CD4-positive, alpha-beta T cell treated with Interleukin-2 at 100 ng/mL for 4 hours (primary cell): ENCODE measurements around the gene CTAGE9.
A peak's percentile ranks its signal among the peaks of the same experiment; 100 is the strongest.
"Not testable (repeated sequence)": the region's sequence is repeated elsewhere in the genome, so short reads cannot be mapped to it uniquely, and the experiment has no call there.

Source experiments
- DNase-seq: peaks from one replicate; pipeline ENCODE4 v3.0.0-alpha.2; 2020; ENCODE audit warnings: low spot score

The CTAGE9 gene

GRCh38 chr6:131729550-131729949 lies 18.7 kb upstream of the CTAGE9 start:
- DNase-seq, result no peak

- no peak for DNase-seq
These were observed 17.6 kb upstream of the CTAGE9 start for GRCh38 chr6:131728296-131728939.

- no peak for DNase-seq
These were observed 17.1 kb upstream of the CTAGE9 start for GRCh38 chr6:131727868-131728267.

- DNase-seq, result no peak
These were observed 16.6 kb upstream of the CTAGE9 start for GRCh38 chr6:131727467-131727866.

GRCh38 chr6:131724114-131724513 lies 13.3 kb upstream of the CTAGE9 start:
- DNase-seq, result no peak

GRCh38 chr6:131721161-131721560 lies 10.3 kb upstream of the CTAGE9 start:
- no peak for DNase-seq

GRCh38 chr6:131717836-131718542 lies 7.2 kb upstream of the CTAGE9 start:
- DNase-seq, result no peak

GRCh38 chr6:131715567-131715966 lies 4.8 kb upstream of the CTAGE9 start:
- not testable (repeated sequence) for DNase-seq

GRCh38 chr6:131703905-131704304 lies 6.9 kb downstream of the CTAGE9 start:
- not testable (repeated sequence) for DNase-seq

GRCh38 chr6:131700851-131701250 lies 10.0 kb downstream of the CTAGE9 start:
- not testable (repeated sequence) for DNase-seq

- DNase-seq, result no peak
These were observed 13.9 kb downstream of the CTAGE9 start for GRCh38 chr6:131696956-131697355.

GRCh38 chr6:131694832-131695426 lies 15.9 kb downstream of the CTAGE9 start:
- DNase-seq, result peak; percentile 22

- DNase-seq, result no peak
These were observed 17.4 kb downstream of the CTAGE9 start for GRCh38 chr6:131693384-131693783.

- DNase-seq, result no peak
These were observed 18.2 kb downstream of the CTAGE9 start for GRCh38 chr6:131692589-131692988.

- no peak for DNase-seq
These were observed 18.8 kb downstream of the CTAGE9 start for GRCh38 chr6:131692031-131692430.

GRCh38 chr6:131688286-131688685 lies 22.5 kb downstream of the CTAGE9 start:
- no peak for DNase-seq

- no peak for DNase-seq
These were observed 23.8 kb downstream of the CTAGE9 start for GRCh38 chr6:131687022-131687421.

GRCh38 chr6:131685266-131685780 lies 25.5 kb downstream of the CTAGE9 start:
- no peak for DNase-seq

GRCh38 chr6:131683479-131683878 lies 27.3 kb downstream of the CTAGE9 start:
- no peak for DNase-seq

- DNase-seq, result no peak
These were observed 28.4 kb downstream of the CTAGE9 start for GRCh38 chr6:131682442-131682841.

GRCh38 chr6:131681585-131681984 lies 29.2 kb downstream of the CTAGE9 start:
- DNase-seq, result no peak

GRCh38 chr6:131680868-131681267 lies 29.9 kb downstream of the CTAGE9 start:
- no peak for DNase-seq

- DNase-seq, result no peak
These were observed 32.4 kb downstream of the CTAGE9 start for GRCh38 chr6:131678442-131678841.
